ENCODE results near the gene SHANK1. TPM values are rescaled to one million over a fixed set of nuclear protein-coding genes. Genes with fewer than 3 reads are reported as not detected.

Gene SHANK1
- polyA plus RNA-seq, 1 donor = 4.8 TPM

GRCh38 chr19:50728084-50728737, 8.6 kb upstream of the SHANK1 start:
- peak; percentile 84 for DNase-seq

- no peak for DNase-seq
These were observed 6.3 kb upstream of the SHANK1 start for GRCh38 chr19:50725911-50726230.

- DNase-seq = no peak
These were observed 5.8 kb upstream of the SHANK1 start for GRCh38 chr19:50725218-50725910.

GRCh38 chr19:50724522-50725217, 5.1 kb upstream of the SHANK1 start:
- DNase-seq = peak; percentile 100

- DNase-seq = no peak
These were observed 4.3 kb upstream of the SHANK1 start for GRCh38 chr19:50723735-50724521.

- DNase-seq = no peak
These were observed 3.5 kb upstream of the SHANK1 start, which contains the start of gene CLEC11A for GRCh38 chr19:50723069-50723468. Gene CLEC11A (plus strand): TSS chr19:50723364. CDS start chr19:50723526, 162 bp downstream.

- no peak for DNase-seq
These were observed 2.8 kb upstream of the SHANK1 start for GRCh38 chr19:50722201-50723013.

- DNase-seq = no peak
These were observed 2.0 kb upstream of the SHANK1 start for GRCh38 chr19:50721441-50722137.

GRCh38 chr19:50720921-50721381, 1.3 kb upstream of the SHANK1 start:
- no peak for DNase-seq

GRCh38 chr19:50720181-50720920, 749 bp upstream of the SHANK1 start:
- no peak for DNase-seq

GRCh38 chr19:50719119-50719435, 525 bp downstream of the SHANK1 start:
- DNase-seq = no peak

- no peak for DNase-seq
These were observed 1.1 kb downstream of the SHANK1 start for GRCh38 chr19:50718255-50719118.

GRCh38 chr19:50717891-50718254, 1.7 kb downstream of the SHANK1 start:
- no peak for DNase-seq

- no peak for DNase-seq
These were observed 2.4 kb downstream of the SHANK1 start for GRCh38 chr19:50717026-50717723.

- DNase-seq = no peak
These were observed 3.2 kb downstream of the SHANK1 start for GRCh38 chr19:50716178-50717025.

GRCh38 chr19:50713556-50714236, 5.9 kb downstream of the SHANK1 start:
- no peak for DNase-seq

GRCh38 chr19:50712833-50713232, 6.8 kb downstream of the SHANK1 start:
- DNase-seq = no peak

Measured in left kidney (tissue), 2 donors.